Measurements from ENCODE around the gene ASCC2.
"Not testable (repeated sequence)": the region's sequence is repeated elsewhere in the genome, so short reads cannot be mapped to it uniquely, and the experiment has no call there.

Gene ASCC2

GRCh38 chr22:29856496-29856895, 18.4 kb upstream of the ASCC2 start:
- DNase-seq (ENCODE audit: low spot score), result no peak

DNA sequence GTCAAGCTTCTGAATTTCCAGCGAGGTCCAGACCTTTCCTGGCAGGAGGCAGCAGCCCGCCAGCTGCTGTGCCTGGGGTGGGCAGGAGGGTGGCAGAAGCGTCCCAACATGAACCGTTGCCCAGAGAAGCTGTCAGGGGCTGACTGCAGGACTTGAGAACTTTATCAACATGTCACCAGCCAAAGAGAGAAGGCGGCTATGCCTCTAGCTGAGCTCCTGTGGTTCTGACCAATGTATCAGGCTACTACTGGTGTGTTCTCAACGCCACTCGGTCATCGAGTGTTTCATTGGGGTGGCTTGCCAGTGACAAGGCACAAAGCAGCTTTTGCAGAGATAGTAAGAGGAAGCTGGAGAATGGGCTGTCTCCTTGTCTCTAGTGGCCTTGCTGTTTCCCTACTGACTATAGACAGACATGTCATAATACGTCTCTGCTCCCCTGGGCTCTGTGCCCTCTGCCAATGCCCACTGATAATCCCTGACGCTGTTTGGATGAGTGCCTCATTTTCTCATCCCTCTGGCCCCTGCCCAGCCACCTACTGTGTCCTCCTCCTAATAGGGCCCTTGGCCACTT, 17.6 kb upstream of the ASCC2 start:
- DNase-seq (ENCODE audit: low spot score), result no peak

GRCh38 chr22:29854432-29854831, 16.4 kb upstream of the ASCC2 start:
- no peak for DNase-seq (ENCODE audit: low spot score)

- DNase-seq (ENCODE audit: low spot score), result no peak
Observed at GRCh38 chr22:29848111-29848510, 10.0 kb upstream of the ASCC2 start.

- no peak for DNase-seq (ENCODE audit: low spot score)
Observed at GRCh38 chr22:29846290-29846689, 8.2 kb upstream of the ASCC2 start.

DNA sequence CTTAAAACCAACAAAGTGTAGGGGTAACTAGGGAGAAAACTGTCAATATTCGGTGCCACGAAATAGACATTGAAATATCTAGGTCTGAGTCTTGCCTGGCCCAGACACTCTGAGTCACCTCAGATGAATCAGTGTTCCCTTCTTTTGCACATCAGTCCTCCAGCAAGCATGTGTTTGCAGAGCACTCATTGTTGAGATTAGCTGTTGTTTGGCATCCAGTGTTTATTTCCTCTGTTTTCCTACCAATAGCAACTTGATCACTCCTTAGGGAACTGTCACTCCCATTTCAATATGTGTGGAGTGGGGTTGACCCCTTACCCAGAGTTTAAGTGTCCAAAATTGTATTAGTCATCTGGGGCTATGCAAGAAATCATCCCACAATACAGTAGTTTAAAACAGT, 4.7 kb upstream of the ASCC2 start:
- DNase-seq (ENCODE audit: low spot score), result no peak

DNA sequence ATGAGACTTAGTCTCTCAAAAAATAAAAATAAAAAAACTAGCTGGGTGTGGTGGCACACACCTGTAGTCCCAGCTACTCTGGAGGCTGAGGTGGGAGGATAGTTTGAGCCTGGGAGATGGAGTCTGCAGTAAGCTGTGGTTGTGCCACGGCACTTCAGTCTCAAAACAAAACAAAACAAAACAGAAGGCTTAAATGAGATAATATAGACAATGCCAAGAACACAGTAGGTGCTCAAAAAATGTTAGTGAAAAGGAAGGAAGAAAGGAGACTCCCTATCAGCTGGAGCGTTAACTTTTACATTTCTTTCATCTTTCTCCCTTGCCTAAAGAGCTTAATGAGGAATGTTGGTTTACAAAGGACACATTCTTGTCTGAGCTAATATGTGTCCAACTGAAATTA, 4.1 kb upstream of the ASCC2 start:
- DNase-seq (ENCODE audit: low spot score), result no peak

- no peak for DNase-seq (ENCODE audit: low spot score)
Observed at GRCh38 chr22:29840498-29840897, 2.4 kb upstream of the ASCC2 start.

- no peak for DNase-seq (ENCODE audit: low spot score)
Observed at GRCh38 chr22:29839039-29839438, 965 bp upstream of the ASCC2 start.

GRCh38 chr22:29838599-29838956, 504 bp upstream of the ASCC2 start:
- no peak for DNase-seq (ENCODE audit: low spot score)

DNA sequence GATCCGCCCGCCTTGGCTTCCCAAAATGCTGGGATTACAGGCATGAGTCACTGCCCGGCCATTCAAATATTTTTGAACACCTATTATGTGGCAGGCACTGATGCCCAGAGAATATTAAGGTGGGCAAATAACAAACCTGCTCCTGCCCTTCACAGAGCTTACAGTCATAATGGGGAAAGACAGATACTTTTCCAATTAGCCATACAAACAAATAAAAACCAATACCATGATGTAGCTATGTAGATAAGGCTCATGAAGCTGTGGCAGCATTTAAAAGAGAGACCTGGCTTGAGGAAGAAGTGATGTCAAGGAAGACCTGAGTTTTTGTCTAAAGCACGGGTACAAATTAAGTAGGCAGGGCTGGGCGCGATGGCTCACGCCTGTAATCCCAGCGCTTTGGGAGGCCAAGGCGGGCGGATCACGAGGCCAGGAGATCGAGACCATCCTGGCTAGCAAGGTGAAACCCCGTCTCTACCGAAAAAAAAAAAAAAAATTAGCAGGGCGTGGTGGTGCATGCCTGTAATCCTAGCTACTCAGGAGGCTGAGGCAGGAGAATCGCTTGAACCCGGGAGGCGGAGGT, 1.2 kb downstream of the ASCC2 start:
- DNase-seq (ENCODE audit: low spot score), result not testable (repeated sequence)

GRCh38 chr22:29834046-29834445, 4.0 kb downstream of the ASCC2 start:
- DNase-seq (ENCODE audit: low spot score), result no peak

DNA sequence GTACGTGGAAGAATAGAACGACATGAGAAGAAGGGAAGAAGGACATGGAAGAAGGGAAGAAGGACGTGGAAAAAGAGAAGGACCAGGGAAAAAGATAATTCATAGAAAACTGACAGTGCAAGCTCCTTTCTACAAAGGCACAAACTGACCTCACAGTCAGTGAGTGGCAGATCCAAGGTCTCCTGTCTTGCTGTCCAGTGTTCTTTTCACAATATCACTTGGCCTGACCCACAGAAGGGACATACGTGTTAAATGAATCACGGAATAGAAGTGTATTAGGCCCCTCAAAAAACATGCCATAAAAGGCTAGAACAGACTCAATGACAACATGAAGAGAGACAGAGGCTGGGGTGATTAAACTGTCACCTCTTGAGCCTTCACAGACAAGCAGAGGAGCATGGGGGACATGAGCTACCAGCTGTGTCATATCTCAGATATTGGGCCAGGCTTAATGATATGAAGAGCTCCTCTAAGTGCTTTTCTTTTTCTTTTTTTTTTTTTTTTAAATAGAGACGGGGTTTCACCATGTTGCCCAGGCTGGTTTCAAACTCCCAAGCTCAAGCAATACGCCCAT, 4.6 kb downstream of the ASCC2 start:
- DNase-seq (ENCODE audit: low spot score), result no peak

GRCh38 chr22:29831958-29832357, 6.1 kb downstream of the ASCC2 start:
- DNase-seq (ENCODE audit: low spot score), result no peak

DNA sequence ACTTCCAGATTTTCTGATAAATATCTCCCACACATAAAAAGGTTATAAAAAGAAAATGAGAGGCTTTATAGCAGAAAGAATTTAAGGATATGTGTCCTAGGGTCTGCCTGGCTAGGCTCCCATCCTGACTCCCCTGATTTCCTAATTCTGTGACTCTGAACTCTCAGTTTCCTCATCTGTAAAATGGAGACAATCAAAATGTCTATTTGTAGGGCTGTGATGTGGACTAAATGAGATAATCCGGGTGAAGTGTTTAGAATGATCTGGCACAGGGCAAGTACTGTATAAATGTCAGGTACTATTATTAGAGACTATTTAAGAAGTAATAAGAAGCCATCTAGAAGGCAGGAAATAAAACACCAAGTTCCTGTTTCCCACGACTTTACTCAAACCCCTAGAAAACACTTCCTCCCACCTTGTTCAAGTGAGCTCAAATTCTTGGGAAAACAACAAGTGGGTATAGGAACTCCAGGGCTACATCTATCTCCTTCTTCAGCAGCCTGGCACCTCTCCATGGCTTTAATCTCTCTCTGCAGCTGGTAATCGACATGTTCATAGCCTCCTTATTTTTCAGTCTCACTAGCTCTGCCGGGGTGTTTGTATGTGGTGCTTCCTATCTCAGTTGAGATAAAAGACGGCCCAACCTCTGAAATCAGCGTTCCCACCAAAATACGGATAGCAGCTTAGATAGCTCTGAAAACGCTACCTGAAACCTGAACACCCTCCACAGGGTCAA, 6.7 kb downstream of the ASCC2 start:
- no peak for DNase-seq (ENCODE audit: low spot score)

DNA sequence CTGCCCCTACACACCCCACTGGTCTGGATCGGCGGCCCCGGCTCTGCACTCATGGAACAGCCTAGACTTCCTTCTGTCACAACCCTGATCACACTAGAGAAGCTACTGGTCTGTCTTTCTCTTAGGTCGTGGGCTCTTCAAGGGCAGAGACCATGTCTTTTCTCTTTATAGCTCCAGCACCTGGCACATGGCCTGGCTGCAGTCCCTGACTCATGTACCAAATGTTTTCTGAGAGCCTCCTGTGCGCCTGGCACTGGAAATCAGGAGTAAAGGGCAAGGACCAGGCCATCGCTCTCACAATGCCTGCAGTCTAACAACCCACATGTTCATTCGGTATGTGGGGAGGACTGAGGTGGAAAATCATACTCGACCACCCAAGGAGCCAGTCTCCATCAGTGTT, 7.5 kb downstream of the ASCC2 start:
- no peak for DNase-seq (ENCODE audit: low spot score)

GRCh38 chr22:29827726-29828125, 10.3 kb downstream of the ASCC2 start:
- not testable (repeated sequence) for DNase-seq (ENCODE audit: low spot score)

- DNase-seq (ENCODE audit: low spot score), result no peak
Observed at GRCh38 chr22:29827091-29827490, 11.0 kb downstream of the ASCC2 start.

- no peak for DNase-seq (ENCODE audit: low spot score)
Observed at GRCh38 chr22:29825578-29825977, 12.5 kb downstream of the ASCC2 start.

DNA sequence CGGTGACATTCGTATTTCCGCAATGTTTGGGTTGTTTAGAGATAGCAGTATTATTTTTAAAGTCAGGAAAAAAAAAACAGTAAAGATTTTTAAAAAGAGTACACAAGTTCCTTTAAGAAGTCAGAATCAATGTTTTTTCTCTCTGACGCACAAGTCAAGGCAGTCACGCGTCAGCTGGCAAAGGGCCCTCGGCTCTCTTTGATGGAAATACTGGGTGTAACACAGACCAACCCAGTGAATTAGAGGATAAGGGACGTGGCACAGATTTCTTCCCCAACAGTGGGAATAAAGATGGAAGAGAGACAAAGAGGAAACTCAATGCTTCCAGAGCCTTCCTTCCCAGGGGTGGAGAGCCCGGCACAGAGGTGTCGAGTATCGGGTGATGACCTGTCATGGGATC, 13.4 kb downstream of the ASCC2 start:
- no peak for DNase-seq (ENCODE audit: low spot score)

DNA sequence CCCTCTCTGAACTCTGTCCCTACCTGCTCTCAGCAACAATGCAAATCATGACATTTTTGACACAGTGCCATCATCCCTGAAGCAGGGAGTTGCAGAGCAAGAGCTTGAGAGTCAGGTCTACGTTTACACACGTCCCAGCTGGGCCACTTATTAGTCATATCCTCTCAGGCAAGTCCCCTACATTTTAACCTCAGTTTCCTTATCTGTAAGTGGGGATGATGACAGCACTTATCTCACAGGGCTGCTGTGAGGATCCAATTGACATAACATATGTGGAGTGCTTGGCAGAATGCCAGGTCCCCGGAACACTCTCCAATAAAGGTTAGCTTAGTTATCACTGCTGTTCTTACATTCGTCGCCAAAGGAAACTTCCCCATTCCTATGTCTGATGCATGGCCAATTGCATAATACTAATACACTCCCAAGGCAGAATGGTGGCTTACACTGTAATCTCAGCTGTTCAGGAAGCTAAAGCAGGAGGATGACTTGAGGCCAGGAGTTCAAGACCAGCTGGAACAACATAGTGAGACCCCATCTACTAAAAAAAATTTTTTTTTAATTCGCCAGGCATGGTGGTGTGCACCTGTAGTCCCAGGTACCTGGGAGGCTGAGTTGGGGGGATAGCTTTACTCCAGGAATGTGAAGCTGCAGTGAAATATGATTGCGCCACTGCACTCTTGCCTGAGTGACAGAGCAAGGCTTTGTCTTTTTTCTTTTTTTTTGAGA, 16.6 kb downstream of the ASCC2 start:
- DNase-seq (ENCODE audit: low spot score), result no peak

DNA sequence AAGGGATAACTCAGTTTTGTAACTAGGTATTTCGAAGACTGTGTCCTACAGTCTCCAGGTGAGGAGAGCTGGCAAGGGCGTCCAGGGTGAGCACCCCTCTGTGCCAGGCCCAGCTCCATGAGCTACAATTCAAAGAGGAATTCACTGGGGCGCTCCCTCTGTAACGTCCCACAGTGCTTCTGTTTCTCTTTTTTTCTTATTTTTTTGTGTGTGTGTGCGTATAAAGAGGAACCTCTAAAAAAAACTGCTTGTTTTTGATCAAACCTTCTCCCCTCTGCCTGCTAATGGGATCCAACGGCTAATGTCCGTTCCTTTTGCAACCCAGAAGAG, 17.1 kb downstream of the ASCC2 start:
- DNase-seq (ENCODE audit: low spot score), result no peak

- no peak for DNase-seq (ENCODE audit: low spot score)
Observed at GRCh38 chr22:29819501-29819900, 18.6 kb downstream of the ASCC2 start.
